ENCODE measurements around the gene CADM1. TPM values are rescaled to one million over a fixed set of nuclear protein-coding genes. Genes with fewer than 3 reads are reported as not detected.

The CADM1 gene
- total RNA-seq, 1 donor from 2014 or later: 41.7 TPM

DNA sequence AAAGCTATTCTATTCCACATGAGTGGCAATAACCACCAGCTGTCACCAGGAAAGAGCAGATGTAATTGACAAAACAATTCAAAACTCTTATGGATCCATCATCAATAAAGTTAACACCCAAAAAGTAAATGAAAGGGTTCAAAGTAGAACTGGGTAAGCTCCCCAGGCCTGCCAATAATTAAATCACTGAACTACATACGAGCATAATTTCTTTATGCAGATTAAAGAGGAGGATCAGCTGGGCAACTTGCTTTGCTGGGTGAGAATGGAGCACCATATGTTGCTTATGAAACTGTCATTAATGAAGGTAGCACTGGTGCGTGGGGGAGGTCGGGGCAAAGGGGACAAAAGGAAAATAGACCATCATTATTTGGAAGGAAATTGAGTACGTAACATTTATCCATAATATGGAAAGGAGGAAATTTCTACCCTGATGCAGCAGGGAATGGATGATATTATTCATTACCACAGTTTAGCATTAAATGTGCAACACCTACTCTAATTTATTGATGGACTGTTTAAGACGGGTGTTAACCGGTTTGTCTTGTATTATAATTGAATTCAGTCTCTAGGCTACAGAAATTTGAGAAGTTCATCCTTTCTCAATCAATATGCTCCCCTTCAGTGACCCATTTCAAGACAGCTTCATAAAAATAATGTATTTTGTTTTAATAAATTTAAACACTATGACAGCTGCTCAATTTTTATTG is 315.9 kb downstream of the CADM1 start:
- TF ChIP-seq, protein P1, sequence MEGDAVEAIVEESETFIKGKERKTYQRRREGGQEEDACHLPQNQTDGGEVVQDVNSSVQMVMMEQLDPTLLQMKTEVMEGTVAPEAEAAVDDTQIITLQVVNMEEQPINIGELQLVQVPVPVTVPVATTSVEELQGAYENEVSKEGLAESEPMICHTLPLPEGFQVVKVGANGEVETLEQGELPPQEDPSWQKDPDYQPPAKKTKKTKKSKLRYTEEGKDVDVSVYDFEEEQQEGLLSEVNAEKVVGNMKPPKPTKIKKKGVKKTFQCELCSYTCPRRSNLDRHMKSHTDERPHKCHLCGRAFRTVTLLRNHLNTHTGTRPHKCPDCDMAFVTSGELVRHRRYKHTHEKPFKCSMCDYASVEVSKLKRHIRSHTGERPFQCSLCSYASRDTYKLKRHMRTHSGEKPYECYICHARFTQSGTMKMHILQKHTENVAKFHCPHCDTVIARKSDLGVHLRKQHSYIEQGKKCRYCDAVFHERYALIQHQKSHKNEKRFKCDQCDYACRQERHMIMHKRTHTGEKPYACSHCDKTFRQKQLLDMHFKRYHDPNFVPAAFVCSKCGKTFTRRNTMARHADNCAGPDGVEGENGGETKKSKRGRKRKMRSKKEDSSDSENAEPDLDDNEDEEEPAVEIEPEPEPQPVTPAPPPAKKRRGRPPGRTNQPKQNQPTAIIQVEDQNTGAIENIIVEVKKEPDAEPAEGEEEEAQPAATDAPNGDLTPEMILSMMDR (IDR thresholded peaks at IDR 0.05; ENCODE audit: insufficient read depth, low read length, poor library complexity, severe bottlenecking): no peak
- H3K36me3 ChIP-seq (ENCODE audit: control insufficient read depth, insufficient read depth, low read length): no peaks in the 10 kb centered on the region
- H3K4me3 ChIP-seq (ENCODE audit: low read depth, low read length): no peak overlapping the region
- no peak for DNase-seq (ENCODE audit: low read depth)
- no peaks in the 10 kb centered on the region for H3K27me3 ChIP-seq (ENCODE audit: control insufficient read depth, insufficient read depth, low read length)

DNA sequence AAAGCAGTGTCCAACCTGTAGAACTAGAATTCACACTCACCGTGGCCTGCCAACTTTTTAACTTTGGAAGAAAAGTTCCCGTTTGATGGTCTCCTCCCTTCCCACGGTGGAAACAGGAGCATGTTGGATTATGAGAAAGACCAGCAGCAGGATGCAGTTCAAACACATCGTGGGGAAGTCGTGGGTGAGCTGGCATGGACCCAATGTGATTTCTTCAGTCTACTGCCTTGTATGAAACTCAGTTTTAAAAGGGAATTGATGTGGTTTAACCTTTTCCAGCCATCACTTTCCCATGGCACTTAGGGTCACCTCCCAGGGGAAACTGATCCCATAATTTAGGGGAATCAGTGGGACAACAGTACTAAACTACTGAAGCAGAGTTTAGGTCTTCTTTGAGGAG is 318.3 kb downstream of the CADM1 start:
- TF ChIP-seq, protein P1 (IDR thresholded peaks at IDR 0.05; ENCODE audit: insufficient read depth, low read length, poor library complexity, severe bottlenecking): no peak

DNA sequence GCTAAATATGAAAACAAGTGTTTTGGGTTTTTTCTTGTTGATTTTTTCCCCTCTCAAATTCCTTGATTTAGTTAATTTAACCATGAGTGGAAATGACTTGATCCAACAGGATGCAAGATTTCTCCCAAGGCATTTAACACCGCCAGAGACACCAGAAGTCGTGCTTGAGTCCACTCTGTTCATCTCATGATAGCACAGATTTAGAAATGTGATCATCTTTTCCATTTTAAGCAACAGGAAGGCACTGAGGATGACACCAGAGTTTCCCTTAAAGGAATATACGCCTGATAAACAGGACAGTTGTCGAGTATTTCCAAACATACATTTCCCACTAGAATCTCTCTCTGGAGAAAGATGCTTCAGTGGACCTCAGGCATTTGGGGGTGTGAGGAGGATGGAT is 318.7 kb downstream of the CADM1 start:
- DNase-seq (ENCODE audit: low read depth): no peak
- Histone ChIP-seq H3K27me3 (ENCODE audit: control insufficient read depth, insufficient read depth, low read length) (no peaks in the 10 kb centered on the region), H3K36me3 (ENCODE audit: control insufficient read depth, insufficient read depth, low read length) (no peaks in the 10 kb centered on the region), H3K4me3 (ENCODE audit: low read depth, low read length) (no peak overlapping the region)
- TF ChIP-seq, protein P1 (IDR thresholded peaks at IDR 0.05; ENCODE audit: insufficient read depth, low read length, poor library complexity, severe bottlenecking): no peak

More for the DNA sequence above, 318.3 kb downstream of the CADM1 start:
- H3K36me3 ChIP-seq (ENCODE audit: control insufficient read depth, insufficient read depth, low read length): no peaks in the 10 kb centered on the region
- no peak for DNase-seq (ENCODE audit: low read depth)
- H3K4me3 ChIP-seq (ENCODE audit: low read depth, low read length): no peak overlapping the region
- no peaks in the 10 kb centered on the region for H3K27me3 ChIP-seq (ENCODE audit: control insufficient read depth, insufficient read depth, low read length)

DNA sequence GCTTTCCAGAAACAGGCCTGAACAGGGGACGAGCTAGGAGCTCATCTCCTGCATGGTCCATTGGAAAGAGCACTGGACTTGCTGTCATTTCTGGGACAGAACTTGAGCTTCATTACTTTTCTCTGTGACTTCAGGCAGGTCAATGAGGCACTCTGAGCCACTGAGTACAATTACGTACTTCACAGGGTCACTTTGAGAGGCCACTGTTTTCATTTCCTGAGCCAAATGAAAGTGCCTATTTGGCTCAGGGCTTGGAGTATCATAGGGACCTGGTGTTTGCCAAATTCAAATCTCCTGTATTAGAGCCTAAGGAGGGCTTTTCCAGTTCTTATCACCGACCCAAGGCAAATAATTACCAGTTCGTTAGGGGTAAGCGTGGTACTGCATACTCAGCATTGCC is 319.3 kb downstream of the CADM1 start:
- Histone ChIP-seq H3K4me3 (ENCODE audit: low read depth, low read length) (no peak overlapping the region), H3K27me3 (ENCODE audit: control insufficient read depth, insufficient read depth, low read length) (no peaks in the 10 kb centered on the region), H3K36me3 (ENCODE audit: control insufficient read depth, insufficient read depth, low read length) (no peaks in the 10 kb centered on the region)
- no peak for DNase-seq (ENCODE audit: low read depth)
- TF ChIP-seq, protein P1 (IDR thresholded peaks at IDR 0.05; ENCODE audit: insufficient read depth, low read length, poor library complexity, severe bottlenecking): no peak

DNA sequence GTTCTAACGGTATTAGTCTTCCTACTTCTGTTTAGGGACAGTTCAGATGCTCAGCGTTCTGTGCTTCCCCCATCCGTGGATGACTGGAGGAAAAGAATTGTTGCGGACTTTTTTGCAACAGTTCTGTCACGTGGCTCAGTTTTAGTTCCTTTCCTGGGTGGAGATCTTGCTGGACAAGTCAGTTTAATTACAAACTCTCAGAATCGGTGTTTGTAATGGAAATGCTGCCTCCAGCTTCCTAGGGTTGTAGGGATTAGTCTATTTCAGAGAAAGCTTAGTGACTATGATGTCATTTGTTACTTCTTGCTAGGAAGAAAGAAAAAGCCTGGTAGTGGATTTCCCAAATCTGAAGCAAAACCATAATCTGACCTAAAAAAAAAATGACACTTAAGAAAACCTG is 320.4 kb downstream of the CADM1 start:
- Histone ChIP-seq H3K27me3 (ENCODE audit: control insufficient read depth, insufficient read depth, low read length) (no peaks in the 10 kb centered on the region), H3K36me3 (ENCODE audit: control insufficient read depth, insufficient read depth, low read length) (no peaks in the 10 kb centered on the region), H3K4me3 (ENCODE audit: low read depth, low read length) (no peak overlapping the region)
- TF ChIP-seq, protein P1 (IDR thresholded peaks at IDR 0.05; ENCODE audit: insufficient read depth, low read length, poor library complexity, severe bottlenecking): no peak
- no peak for DNase-seq (ENCODE audit: low read depth)

DNA sequence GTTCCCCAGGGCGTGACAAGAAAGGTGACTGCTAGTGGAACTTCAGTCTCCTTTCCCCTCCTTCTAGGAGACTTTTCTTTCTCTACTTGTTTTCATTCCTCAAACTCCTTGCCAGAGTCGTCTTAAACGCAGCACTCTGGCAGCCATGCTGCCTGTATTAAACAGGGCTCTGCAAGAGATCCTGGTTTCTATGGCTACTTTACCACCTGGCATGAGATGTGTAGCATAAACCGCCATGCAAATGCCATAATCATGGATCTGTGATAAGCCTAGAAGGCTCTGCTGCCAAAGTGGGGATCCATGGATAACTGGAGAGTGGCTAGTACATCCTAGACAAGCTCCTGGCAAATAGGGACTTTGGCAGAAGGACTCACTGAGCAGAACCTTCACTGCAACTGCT is 321.1 kb downstream of the CADM1 start:
- Histone ChIP-seq H3K4me3 (ENCODE audit: low read depth, low read length) (no peak overlapping the region), H3K27me3 (ENCODE audit: control insufficient read depth, insufficient read depth, low read length) (no peaks in the 10 kb centered on the region), H3K36me3 (ENCODE audit: control insufficient read depth, insufficient read depth, low read length) (no peaks in the 10 kb centered on the region)
- DNase-seq (ENCODE audit: low read depth): no peak
- TF ChIP-seq, protein P1 (IDR thresholded peaks at IDR 0.05; ENCODE audit: insufficient read depth, low read length, poor library complexity, severe bottlenecking): no peak
